HepG2 (cell line): Measurements from ENCODE around the gene ECHS1. TPM values are rescaled to one million over a fixed set of nuclear protein-coding genes. Genes with fewer than 3 reads are reported as not detected.

Experiments
- ATAC-seq: fragments of 200-7000 bp; cut with Tn5 transposase; 3 replicates; pipeline ENCODE4 v1.9.1; 2020; ENCODE audit warnings: mild to moderate bottlenecking, moderate library complexity
- BruUV-seq: library from RNA; stranded (reverse); fragments of 400-500 nt; replicated peaks from 2 replicates; lab custom pipeline; 2021; lab: Mats Ljungman, UMichigan
- CTCF ChIA-PET: fragments of 300-600 bp; formaldehyde crosslinking; extraction: SDS; loops from one replicate; lab custom pipeline; 2021; ENCODE audit warnings: low total read pairs, inconsistent platforms, low intra/inter-chr PET ratio; lab: Yijun Ruan, JAX
- POLR2A ChIA-PET: fragments of 350-600 bp; sonication (Branson Sonifier 250); formaldehyde crosslinking; loops from one replicate; lab custom pipeline; 2020; ENCODE audit warnings: antibody characterized with exemption, inconsistent platforms; lab: Yijun Ruan, JAX
- DNase-seq: peaks from one replicate; pipeline ENCODE4 v3.0.0-alpha.2; 2015; ENCODE audit warnings: low spot score
- FAIRE-seq: peaks from 3 replicates; lab custom pipeline; 2011; peaks lifted over from hg19 to GRCh38; lab: Jason Lieb, UNC
- H2AFZ ChIP-seq: one replicate; pipeline ENCODE4 v1.6.1; 2011; ENCODE audit warnings: low read length, inconsistent platforms
- H3K27ac ChIP-seq: fragments of 300-600 bp; 3 replicates; pipeline ENCODE4 v1.8.0; 2011; ENCODE audit warnings: mixed run types, mild to moderate bottlenecking, mixed read lengths, low read length, inconsistent platforms; ENCODE audit not compliant: insufficient read depth; ENCODE audit errors: extremely low read length
- H3K27me3 ChIP-seq, 2 experiments: fragments of 200-600 bp in 1 of 2; 2 replicates in 1 of 2; 3 replicates in 1 of 2; pipeline versions ENCODE4 v1.6.0 to v1.8.0; 2011; ENCODE audit warnings: low read length in 2 of 2, mild to moderate bottlenecking in 2 of 2, moderate library complexity in 2 of 2, inconsistent platforms in 1 of 2; ENCODE audit not compliant: insufficient read depth in 2 of 2, control insufficient read depth in 1 of 2
- H3K36me3 ChIP-seq, 2 experiments: fragments of 200-600 bp in 1 of 2; replicated peaks in 1 of 2; 2 replicates in 1 of 2; 3 replicates in 1 of 2; pipeline versions ENCODE4 v1.5.1 to v1.8.0; 2011; ENCODE audit warnings: low read length in 2 of 2, inconsistent platforms in 1 of 2; ENCODE audit not compliant: insufficient read depth in 2 of 2, control insufficient read depth in 1 of 2
- H3K4me1 ChIP-seq: 2 replicates; pipeline ENCODE4 v1.5.1; 2012; ENCODE audit warnings: low read length, inconsistent platforms; ENCODE audit not compliant: insufficient read depth
- H3K4me2 ChIP-seq: 2 replicates; pipeline ENCODE4 v1.6.0; 2011; ENCODE audit warnings: low read depth, low read length, inconsistent platforms
- H3K4me3 ChIP-seq, 3 experiments: fragments of 200-600 bp in 1 of 3; sonication (generic), shearing (Covaris generic) in 1 of 3; replicated peaks in 1 of 3; 2 replicates each; pipeline ENCODE4 v1.5.1; 2011 to 2016; ENCODE audit warnings: low read length in 3 of 3, inconsistent platforms in 2 of 3, low read depth in 2 of 3, mild to moderate bottlenecking in 2 of 3, control low read depth in 1 of 3, mixed read lengths in 1 of 3; ENCODE audit not compliant: insufficient read depth in 1 of 3
- H3K79me2 ChIP-seq: one replicate; pipeline ENCODE4 v1.6.1; 2011; ENCODE audit warnings: low read length, inconsistent platforms; ENCODE audit not compliant: insufficient read depth
- H3K9ac ChIP-seq: 2 replicates; pipeline ENCODE4 v1.6.0; 2011; ENCODE audit warnings: mild to moderate bottlenecking, low read depth, low read length, inconsistent platforms; ENCODE audit not compliant: insufficient read depth
- H3K9me3 ChIP-seq: 2 replicates; pipeline ENCODE4 v1.5.1; 2012; ENCODE audit warnings: mild to moderate bottlenecking, low read length
- H4K20me1 ChIP-seq: 2 replicates; pipeline ENCODE4 v1.6.0; 2011; ENCODE audit warnings: inconsistent platforms, mild to moderate bottlenecking, low read length, moderate library complexity; ENCODE audit not compliant: insufficient read depth
- AGO2 ChIP-seq: fragments of 200-400 bp; formaldehyde crosslinking; optimal IDR thresholded peaks from 2 replicates; pipeline ENCODE3; 2017; ENCODE audit warnings: mild to moderate bottlenecking, low read depth, low read length, moderate library complexity
- BRF2 ChIP-seq: sonication (generic); formaldehyde crosslinking; IDR thresholded peaks from 2 replicates; pipeline ENCODE4 v1.8.1; 2022; ENCODE audit warnings: mild to moderate bottlenecking, missing genetic modification reagents
- CBX1 ChIP-seq: IDR thresholded peaks from one replicate; pipeline ENCODE4 v1.6.1; 2016; ENCODE audit warnings: antibody characterized with exemption, low read depth
- FLYWCH1 ChIP-seq: sonication (generic); formaldehyde crosslinking; IDR thresholded peaks from 2 replicates; pipeline ENCODE4 v1.8.1; 2023; ENCODE audit warnings: mild to moderate bottlenecking, missing genetic modification reagents
- HES4 ChIP-seq: sonication (generic); formaldehyde crosslinking; IDR thresholded peaks from 2 replicates; pipeline ENCODE4 v1.9.0; 2021; ENCODE audit warnings: mild to moderate bottlenecking, missing genetic modification reagents, borderline replicate concordance
- KDM5B ChIP-seq: sonication (generic); formaldehyde crosslinking; IDR thresholded peaks from 2 replicates; pipeline ENCODE4 v1.4.0; 2020; ENCODE audit warnings: missing genetic modification reagents, mild to moderate bottlenecking, borderline replicate concordance
- MTF2 ChIP-seq: sonication (generic); formaldehyde crosslinking; IDR thresholded peaks from 2 replicates; pipeline ENCODE4 v1.5.0; 2020; ENCODE audit warnings: missing genetic modification reagents, borderline replicate concordance
- ZBTB43 ChIP-seq: sonication (generic); formaldehyde crosslinking; conservative IDR thresholded peaks from 2 replicates; pipeline ENCODE4 v1.4.0; 2020; ENCODE audit warnings: missing genetic modification reagents
- ZNF138 ChIP-seq: sonication (generic); formaldehyde crosslinking; IDR thresholded peaks from 2 replicates; pipeline ENCODE4 v1.5.0; 2020; ENCODE audit warnings: mild to moderate bottlenecking, low read depth, missing genetic modification reagents
- WGBS: methylation state at CpG from one replicate; pipeline ENCODE4 v1.1.6; 2017; ENCODE audit warnings: low lambda C conversion rate; 5-methylcytosine and 5-hydroxymethylcytosine counted together
- in situ Hi-C: cut with HindIII; loops from 2 replicates; pipeline ENCODE4 v1.10.0; 2017; ENCODE audit warnings: low pct_unique_long_range_greater_than_20kb; ENCODE audit not compliant: extremely low pct_ligation_motif_present
- intact Hi-C: fragments of 100-400 bp; cut with micrococcal nuclease; formaldehyde crosslinking; loops from one replicate; pipeline ENCODE4 v1.10.0; 2022; ENCODE audit not compliant: unreplicated experiment
- polyA plus RNA-seq, 8 experiments: library from polyadenylated mRNA; depleted of rRNA in 3 of 8; stranded (reverse) in 7 of 8; unstranded in 1 of 8; fragments of >200 nt; fragmentation: Illumina TruSeq in 4 of 8; extraction: Trizol in 4 of 8; gene quantifications; 2 replicates each; pipeline versions ENCODE4 v1.2.1 to v1.2.3, GENCODE V29; 2011 to 2016; ENCODE audit warnings: low read depth in 4 of 8, missing spikeins in 1 of 8, mixed read lengths in 1 of 8; ENCODE audit not compliant: insufficient read depth in 1 of 8
- total RNA-seq, 5 experiments: library from RNA; depleted of rRNA; stranded (reverse); fragments of >200 nt; fragmentation: Illumina TruSeq; extraction: Trizol; gene quantifications; 2 replicates each; pipeline ENCODE4 v1.2.3, GENCODE V29; 2016; ENCODE audit warnings: low read depth in 1 of 5

The ECHS1 gene
- total and polyA plus RNA-seq, 2 of the 13 experiments (the other 11 are each of a cell fraction or from before 2014, with no cell fraction given), result 32.7 to 195 TPM

GRCh38 chr10:133420028-133420427, 46.9 kb upstream of the ECHS1 start (continued):
- TF ChIP-seq MTF2 (CRISPR knock-in tag), result no peak

- H3K36me3 ChIP-seq, result peaks cover 6 to 20% of the 10 kb centered on the region in 2 experiments; a peak in 3 of 5 replicates
- ATAC-seq, result no peak
- CTCF ChIA-PET, result no interaction called here
Observed at GRCh38 chr10:133419211-133419950, 46.2 kb upstream of the ECHS1 start.

GRCh38 chr10:133418289-133418993, 45.3 kb upstream of the ECHS1 start:
- Histone ChIP-seq H2AFZ (no peak overlapping the region), H3K4me3 (no peak overlapping the region), H3K4me2 (no peak overlapping the region), H3K36me3 (peaks cover 6 to 21% of the 10 kb centered on the region in 2 experiments; a peak in 3 of 5 replicates), H3K9ac (no peak overlapping the region), H3K27ac (no peak overlapping the region), H3K9me3 (no peaks in the 10 kb centered on the region), H3K79me2 (no peaks in the 10 kb centered on the region), H3K27me3 (no peaks in the 10 kb centered on the region), H4K20me1 (no peaks in the 10 kb centered on the region), H3K4me1 (no peaks in the 10 kb centered on the region)
- 97% methylated on average over 7 of the region's 14 CpGs for WGBS
- no TSS peak for BruUV-seq
- ChIA-PET POLR2A (no interaction called here), CTCF (no interaction called here)
- no peak for DNase-seq
- intact Hi-C loops, result no loop called here
- ATAC-seq, result no peak
- FAIRE-seq, result no peak
- in situ Hi-C loops, result no loop called here
- TF ChIP-seq FLYWCH1 (CRISPR knock-in tag) (no peak), HES4 (CRISPR knock-in tag) (no peak), ZNF138 (CRISPR knock-in tag) (no peak), BRF2 (CRISPR knock-in tag) (no peak), ZBTB43 (no peak), KDM5B (CRISPR knock-in tag) (no peak)

More at GRCh38 chr10:133419211-133419950, 46.2 kb upstream of the ECHS1 start:
- FAIRE-seq (no peak), DNase-seq (no peak)
- Histone ChIP-seq H3K9me3 (no peaks in the 10 kb centered on the region), H3K79me2 (no peaks in the 10 kb centered on the region), H3K4me1 (no peaks in the 10 kb centered on the region), H3K4me2 (no peak overlapping the region), H3K9ac (no peak overlapping the region), H3K4me3 (no peak overlapping the region), H3K27ac (no peak overlapping the region), H3K27me3 (no peaks in the 10 kb centered on the region), H4K20me1 (no peaks in the 10 kb centered on the region), H2AFZ (no peak overlapping the region)
- TF ChIP-seq AGO2 (peak; percentile 61), CBX1 (no peak)
- POLR2A ChIA-PET, result interaction anchor here (0.9 kb wide), 1 partner anchor 62 kb away, joined by 3 read pairs; the partner anchor contains the start of gene FUOM
- intact Hi-C loops (no loop called here), in situ Hi-C loops (no loop called here)
- WGBS, result 91% methylated on average over 27 of the region's 34 CpGs
- no TSS peak for BruUV-seq
